GM12873 (cell line): ENCODE measurements around the gene RPS6KB2.

Source experiments
- TF ChIP-seq, protein P1 (sequence below): IDR thresholded peaks from 2 replicates; pipeline ENCODE4 v1.5.1; 2012; ENCODE audit warnings: low read depth, mild to moderate bottlenecking, moderate library complexity, low read length, control low read depth; ENCODE audit not compliant: insufficient read depth; ENCODE audit errors: missing control alignments

RPS6KB2 gene

DNA sequence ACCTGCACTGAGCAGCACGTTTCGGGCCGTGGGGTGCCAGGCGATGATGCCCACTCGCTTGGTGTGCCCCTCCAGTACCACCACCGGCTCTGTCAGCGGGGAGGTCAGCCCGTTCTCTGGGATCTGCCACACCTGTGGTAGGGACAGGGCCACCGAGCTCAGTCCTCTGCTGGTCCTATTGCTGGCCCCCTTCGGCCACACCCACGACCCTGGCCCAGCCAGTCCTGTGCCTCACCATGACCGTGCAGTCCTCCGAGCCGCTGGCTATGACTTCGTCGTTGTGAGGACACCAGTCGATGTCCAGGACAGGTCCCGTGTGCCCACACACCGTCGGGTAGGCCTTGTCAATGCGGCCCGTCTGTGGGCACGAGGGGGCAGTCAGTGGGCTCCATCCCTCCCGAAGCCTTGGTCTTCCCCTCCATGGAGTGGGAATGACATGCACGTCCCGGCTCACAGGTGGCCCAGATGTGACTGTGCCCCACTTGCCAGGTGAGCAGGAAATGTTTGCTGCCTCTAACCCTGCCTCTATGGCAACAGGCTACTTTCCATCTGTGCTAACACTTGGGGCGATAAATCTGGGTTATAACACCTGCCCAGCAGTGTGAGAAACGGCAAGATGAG lies 13.5 kb downstream of the RPS6KB2 start:
- TF ChIP-seq, protein P1, sequence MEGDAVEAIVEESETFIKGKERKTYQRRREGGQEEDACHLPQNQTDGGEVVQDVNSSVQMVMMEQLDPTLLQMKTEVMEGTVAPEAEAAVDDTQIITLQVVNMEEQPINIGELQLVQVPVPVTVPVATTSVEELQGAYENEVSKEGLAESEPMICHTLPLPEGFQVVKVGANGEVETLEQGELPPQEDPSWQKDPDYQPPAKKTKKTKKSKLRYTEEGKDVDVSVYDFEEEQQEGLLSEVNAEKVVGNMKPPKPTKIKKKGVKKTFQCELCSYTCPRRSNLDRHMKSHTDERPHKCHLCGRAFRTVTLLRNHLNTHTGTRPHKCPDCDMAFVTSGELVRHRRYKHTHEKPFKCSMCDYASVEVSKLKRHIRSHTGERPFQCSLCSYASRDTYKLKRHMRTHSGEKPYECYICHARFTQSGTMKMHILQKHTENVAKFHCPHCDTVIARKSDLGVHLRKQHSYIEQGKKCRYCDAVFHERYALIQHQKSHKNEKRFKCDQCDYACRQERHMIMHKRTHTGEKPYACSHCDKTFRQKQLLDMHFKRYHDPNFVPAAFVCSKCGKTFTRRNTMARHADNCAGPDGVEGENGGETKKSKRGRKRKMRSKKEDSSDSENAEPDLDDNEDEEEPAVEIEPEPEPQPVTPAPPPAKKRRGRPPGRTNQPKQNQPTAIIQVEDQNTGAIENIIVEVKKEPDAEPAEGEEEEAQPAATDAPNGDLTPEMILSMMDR: no peak

DNA sequence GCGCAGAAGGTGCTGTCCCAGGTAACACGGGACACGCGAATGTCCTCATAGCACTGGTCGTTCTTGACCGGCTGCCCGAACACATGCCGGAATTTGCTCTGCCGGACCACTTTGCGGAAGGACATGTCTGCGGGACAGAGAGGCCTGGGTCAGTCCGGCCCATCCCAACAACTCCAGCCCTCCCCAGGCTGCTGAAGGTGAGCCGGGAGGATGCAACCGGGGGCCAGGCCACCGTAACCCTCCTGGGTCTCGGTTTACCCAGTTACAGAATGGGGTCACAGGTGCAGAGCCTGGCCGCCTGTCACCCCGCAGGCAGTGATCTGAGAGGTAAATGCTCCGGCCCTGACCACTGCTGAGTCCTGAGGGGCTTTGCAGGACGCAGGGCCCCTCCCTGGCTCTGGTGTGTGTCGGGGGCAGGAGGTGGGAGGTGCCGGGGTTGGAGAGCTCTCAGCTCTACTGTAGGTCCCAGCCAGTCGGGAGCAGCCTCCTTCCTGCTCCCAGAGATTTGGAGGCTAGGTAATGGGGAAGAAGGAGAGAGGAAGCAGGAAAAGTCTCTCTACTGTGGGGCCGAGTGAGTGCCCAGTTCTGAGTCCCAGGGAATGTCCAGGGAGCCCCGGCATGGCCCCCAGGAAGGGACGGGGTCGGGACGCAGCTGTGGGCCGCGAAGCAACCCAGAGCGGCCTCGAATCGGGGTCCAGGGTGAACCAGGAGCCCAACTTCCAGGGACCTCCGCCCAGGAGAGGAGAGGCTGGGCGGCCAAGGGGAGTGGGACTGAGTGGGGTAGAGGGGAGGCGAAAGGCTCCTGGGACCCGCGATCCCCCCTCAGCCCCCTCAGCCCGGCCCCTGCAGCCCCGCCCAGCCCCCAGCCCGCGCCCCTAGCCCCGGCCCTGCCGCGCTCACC lies 14.5 kb downstream of the RPS6KB2 start:
- TF ChIP-seq, protein P1: no peak

DNA sequence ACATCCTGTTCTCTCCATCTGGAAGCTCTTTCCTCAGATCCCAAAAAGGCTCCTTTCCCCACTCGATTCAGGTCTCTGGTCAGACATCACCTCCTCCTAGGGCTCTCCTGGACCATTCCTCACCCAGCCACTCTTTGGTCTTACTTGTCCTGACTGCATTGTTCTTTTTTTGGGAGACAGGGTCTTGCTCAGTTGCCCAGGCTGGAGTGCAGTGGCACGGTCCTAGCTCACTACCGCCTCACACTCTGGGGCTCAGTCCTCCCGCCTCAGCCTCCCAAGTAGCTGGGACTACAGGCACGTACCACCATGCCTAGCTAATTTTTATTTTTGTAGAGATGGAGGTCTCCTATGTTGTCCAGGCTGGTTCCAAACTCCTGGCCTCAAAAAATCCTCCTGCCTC lies 17.2 kb downstream of the RPS6KB2 start:
- TF ChIP-seq, protein P1: no peak

DNA sequence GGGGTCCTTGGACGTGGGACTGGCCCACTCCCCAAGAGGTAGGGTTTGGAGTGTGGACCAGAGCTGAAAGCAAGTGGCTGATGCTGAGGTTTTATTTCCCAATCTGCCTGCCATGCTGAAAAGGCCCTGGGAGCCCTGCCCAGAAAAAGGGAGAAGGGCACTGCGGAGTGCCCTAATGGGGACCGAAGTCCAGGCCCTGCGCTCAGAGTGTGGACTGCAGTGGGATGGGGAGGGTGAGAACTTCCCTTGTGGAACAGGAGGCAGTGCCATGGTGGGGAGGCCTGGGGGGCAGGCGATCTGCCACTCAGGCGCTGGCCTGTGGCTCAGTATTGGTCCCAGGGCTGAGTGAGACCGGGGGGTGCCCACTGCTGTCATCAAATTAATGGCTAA lies 19.9 kb downstream of the RPS6KB2 start:
- TF ChIP-seq, protein P1: no peak

DNA sequence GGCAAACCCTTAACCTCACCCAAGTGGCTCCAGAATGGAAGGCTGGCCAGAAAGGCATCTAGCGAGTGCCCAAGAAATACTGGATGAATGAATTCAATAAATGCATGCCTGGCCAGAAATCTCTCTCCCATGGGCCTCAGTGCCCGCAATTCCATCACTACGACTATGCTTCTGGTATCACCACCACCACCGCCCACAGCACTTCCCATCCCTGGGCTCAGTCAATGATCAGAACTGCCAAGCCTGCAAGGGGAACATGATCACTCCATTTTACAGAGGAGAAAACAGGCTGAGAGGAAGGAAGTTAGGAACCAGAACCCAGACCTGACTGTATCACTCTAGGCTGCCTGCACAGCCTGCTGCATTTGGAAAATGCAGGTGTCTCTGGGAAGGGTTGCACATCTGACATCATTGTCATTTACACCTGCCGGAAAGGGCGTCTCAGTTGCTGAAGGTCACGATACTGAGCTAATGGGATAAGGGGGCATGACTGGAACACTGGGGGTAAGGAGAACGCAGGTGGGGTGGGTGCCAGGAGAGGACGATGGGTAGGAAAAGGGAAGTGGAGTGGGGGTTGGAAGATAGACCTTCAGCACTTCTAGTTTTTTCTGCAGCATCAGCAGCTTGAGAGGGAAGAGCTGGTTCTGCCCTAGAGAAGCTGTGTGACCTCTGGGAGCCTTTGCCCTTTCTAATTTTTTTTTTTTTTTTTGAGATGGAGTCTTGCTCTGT lies 21.0 kb downstream of the RPS6KB2 start:
- TF ChIP-seq, protein P1: no peak

DNA sequence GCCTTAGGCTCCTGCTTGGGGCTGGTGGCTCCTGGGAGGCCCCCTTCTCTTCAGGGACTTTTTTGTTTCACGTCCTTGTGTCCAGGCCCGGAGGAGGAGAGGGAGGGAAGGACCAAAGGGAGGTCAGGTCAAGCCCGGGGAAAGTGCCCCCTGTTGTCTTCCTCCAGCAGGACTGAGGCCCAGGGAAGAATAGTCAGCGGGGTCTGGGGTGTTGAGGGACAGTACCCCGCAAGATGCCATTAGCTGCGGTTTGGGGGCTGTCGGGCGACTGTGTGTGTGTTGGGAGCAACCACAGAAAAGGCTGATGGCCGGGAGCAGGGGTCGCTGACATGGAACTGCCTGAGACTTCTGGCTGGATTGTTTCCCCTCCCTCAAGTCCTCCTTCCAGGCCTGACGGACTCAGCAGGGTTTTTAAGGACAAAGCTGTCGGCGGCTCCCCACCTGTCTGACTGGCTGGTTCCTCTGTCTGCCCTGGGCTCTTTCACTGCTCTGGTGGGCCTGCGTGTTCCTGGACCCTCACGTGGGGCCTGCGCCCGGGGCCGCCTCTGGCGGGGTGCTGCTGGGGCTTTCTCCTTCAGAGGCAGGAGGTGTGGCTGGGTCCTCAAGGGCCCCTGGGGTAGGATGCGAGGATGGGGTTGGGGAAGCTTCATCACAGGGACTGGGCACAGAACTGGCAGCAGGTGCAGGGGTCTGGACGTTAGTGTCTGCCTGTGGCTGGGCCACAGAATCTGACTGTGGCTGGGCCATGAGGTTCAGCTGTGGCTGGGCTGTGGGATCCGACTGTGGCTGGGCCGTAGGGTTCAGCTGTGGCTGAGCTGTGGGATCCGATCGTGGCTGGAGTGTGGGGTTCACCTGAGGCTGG lies 22.7 kb downstream of the RPS6KB2 start:
- TF ChIP-seq, protein P1: no peak
